Measurements from ENCODE around the gene RCSD1.

RCSD1 gene

DNA sequence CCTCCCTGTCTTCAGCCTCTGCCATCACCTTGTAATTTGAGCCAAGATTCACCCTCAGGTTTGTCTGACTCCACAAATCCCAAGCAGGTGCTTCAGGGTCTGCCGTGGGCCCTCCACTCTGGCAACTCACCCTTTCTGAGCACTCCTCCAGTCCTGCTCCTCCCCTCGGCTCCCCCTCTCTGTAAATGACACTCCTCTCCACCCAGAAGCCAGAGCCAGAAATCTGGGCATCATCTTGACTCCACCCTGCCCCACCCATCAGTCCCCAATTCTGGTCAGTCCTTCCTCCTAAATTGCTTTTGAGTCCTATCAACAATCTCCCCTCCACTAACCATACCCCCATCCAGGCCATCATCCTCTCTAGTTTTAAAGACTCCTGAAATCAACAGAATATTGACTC is 40.5 kb downstream of the RCSD1 start:
- no peak for DNase-seq

DNA sequence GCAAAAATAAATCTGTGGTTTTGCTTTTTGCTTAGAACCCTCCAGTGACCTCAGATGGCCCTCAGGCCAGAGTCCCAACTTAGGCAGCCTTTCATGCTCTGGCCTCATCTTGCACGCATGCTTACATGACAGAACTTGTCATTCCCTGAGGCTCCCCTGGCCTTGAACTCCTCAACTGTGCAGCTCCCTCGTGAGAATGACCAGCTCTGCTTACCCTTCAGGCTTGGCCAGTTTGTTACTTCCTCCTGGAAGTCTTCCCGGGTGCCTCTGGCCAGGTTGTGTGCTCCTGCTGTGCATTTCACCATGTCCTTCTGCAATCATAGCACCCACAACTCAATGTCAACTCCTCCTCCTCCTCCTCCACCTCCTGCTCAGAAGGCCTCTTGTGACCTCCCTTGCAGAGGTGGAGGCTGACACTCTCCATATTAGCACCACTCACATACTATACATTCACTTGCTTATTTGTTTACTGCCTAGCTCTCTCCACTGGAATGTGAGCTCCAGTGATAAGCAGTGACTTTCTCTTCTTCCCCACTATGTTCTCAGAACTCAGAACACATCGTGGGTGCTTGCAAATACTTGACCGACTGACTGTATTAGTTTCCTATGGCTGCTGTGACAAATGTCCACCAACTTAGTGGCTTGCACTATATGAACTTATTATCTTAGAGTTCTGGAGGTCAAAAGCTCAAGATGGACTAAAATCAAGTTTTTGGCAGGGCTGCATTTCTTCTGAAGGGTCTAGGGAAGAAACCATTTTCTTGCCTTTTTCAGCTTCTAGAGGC is 41.9 kb downstream of the RCSD1 start:
- no peak for DNase-seq

DNA sequence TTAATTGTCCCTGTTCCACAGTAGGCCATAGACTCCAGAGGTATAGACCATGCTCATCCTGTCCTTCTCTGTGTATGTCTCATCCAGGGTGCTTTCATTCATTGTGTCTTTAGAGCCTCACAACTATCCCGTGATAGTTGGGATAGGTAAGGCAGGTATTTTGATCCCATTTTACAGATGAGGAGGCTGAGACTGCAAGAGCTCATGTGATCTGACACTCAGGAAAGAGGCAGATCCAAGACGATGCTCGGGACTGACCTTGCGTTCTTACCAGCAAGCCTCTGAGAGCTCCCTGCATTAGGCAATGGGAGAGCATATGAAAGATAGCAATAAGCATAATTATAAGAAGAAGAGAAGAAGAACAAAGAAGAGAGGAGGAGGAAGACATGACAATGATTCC is 42.8 kb downstream of the RCSD1 start:
- DNase-seq = no peak

DNA sequence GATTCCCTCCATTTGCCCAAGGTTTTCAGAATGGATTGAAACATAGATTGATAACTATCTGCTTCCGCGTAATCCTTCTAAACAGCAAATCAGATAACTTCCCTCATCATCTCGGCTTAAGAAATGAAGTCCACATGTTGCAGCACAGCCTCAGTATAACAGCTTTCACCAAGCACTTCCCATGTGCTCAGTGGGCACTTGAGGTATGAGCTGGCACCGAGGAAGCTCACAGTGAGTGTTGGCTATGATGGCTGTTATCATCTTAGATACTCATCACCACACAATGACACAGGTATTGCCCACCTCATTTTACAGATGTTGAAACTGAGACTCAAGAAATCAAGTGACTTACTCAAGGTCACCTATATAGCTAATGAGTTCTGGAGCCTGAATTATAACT is 43.2 kb downstream of the RCSD1 start:
- no peak for DNase-seq

DNA sequence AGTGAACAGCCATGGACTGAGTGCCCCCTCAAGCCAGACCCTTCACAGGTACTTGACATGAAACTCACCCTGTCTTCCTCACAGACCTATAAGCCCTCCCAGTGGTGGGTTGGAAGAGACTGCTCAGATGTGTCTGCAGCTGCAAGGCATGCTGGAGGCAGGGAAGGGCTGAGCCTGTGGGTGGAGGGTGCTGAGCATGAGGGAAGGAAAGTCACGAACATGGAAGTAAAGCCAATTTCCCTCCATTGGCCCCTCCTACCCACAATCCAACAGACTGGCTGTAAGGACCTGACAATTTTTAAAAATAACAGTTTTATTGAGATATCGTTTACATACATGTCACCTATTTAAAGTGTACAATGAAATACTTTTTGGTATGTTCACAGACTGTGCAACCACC is 44.1 kb downstream of the RCSD1 start:
- no peak for DNase-seq

DNA sequence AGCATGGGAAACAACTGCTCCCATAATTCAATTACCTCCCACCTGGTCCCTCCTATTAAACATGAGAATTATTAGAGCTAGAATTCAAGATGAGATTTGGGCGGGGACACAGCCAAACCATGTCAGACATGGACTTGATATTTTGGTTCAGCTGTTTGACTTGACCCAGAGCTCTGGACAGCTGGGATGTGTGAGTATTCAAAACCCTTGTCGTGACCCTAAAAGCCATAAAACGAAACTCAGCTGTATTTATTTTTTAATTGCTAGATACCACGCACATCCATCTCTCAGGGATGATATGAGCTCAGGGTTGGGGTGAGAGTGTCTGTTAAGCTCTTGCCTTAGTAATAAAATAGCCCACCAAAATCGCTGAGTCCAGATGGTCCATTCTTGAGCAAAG is 45.4 kb downstream of the RCSD1 start:
- no peak for DNase-seq

DNA sequence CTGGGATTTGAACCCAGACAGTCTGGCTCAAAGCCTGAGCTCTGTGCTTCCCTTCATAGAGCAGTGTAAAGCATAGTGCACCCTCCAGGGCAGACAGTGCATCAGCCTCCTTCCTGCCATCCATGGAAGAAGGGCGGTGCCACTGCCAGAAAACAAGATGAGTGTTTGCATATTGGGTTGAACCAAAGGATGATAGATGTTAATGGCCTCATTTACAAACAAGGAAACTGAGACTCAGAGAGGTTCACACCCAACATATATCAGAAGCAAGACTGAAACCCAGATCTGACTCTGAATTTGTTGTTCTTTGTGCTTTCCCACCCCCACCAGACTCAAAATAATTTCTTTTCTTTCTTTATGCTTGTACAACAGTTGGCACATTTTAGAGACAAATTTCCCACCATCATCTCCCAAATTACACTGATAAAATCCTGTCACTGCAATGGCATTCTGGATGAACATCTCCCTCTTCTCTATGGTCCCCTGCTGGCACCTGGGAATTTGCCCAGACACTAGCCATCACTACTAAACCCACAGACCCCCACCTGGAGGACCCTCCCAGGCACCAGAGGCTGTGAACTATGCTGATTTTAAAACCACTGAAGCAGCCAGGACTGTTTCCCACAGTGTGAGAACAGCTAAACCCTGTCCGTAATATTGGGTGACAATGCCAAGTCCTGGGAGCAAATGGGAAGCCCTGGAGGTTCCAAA is 46.3 kb downstream of the RCSD1 start:
- DNase-seq = no peak

DNA sequence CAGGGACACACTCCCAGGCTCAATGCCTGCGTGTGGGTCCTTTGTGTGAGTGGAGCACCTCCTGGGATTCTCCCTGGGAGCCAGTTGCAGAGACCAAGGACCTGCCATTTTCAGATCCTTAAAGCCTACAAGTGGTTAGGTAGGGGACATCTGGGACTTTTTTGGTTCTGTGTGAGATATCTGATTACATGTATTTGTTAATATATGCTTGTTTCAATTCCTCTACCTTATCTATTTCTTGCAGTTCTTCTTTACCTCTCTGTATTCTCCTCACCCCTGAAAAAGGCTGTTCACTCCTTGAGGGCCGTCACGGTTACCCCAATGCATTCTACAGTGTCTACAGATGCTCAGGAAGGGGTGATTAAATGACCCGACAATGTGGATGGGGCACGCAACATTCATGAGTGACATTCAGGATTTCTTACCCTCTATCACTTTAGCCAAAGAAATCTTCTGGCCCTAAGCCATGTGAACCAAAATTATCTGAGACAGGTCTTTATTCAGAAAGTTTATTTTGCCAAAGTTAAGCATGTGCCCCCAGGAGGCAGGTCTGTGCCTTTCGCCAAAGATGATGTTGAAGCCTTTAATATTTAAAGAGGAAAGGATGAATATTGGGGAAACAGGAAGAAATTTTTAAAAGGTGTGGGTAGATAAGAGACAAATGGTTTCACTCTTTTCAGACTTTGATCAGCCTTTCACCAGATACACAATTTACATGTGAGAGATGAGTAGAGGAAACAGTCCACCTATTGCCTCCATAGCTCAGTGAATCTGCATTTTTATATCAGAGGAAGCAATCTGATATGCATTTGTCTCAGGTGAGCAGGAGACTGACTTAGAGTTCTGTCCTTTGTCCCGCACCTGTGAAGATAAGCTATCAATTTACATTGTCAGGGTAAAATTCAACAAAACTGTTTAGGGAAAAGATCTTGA is 47.1 kb downstream of the RCSD1 start:
- DNase-seq = no peak

DNA sequence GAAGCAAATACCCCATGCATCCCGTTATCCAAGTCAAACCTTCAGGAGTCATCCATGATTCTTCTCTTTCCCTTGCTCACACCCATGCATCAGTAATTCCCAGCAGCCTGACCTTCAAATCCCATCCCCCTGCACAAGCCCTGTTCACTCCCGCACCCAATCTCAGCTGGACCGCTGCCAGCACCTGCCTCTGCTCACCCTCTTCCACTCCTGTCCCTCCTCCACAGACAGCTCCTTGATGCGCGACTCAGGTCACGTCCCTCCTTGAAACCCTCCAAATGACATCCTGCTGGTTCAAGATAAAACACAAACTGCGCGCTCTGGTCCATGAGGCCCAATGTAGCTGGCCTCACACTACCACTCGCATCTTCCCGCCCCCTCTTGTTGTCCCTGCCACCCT is 48.4 kb downstream of the RCSD1 start:
- no peak for DNase-seq

DNA sequence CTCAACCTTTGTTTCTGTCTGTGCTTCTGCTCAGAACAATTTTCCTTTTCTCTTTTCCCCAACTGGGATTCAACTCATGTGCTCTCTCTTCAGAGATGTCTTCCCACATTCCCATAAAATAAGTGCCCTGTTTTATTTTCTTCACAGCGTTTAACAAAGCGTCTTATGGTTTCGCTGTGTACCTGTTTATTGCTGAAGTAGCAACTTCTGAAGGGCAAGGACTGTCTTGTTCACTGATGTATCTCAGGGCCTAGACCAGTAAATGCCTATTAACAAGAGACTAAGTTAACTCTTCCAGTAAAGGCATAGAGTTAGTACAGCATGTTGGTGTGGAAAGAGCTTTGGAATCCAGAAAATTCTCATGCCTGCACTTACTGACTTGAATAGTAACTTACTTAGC is 48.8 kb downstream of the RCSD1 start:
- DNase-seq = no peak

DNA sequence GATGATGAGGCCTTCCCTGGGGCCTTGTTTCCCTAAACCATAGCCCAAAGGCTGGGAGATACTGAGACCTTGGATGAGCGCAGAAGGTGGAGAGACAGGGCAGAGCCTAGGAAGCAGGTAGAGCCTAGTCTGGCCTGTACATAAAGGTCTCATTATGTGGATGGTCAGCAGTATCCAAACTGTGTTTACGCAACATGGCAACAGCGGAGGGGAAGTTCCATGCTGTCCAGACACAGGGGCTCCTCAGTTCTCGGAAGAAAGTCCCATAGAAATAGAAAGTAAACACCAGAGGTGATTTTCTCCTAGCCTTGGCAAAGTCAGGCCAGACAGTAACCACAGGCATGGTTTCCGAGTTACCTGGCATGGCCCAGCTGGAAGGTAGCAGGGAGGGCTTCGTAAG is 49.7 kb downstream of the RCSD1 start:
- DNase-seq = no peak

DNA sequence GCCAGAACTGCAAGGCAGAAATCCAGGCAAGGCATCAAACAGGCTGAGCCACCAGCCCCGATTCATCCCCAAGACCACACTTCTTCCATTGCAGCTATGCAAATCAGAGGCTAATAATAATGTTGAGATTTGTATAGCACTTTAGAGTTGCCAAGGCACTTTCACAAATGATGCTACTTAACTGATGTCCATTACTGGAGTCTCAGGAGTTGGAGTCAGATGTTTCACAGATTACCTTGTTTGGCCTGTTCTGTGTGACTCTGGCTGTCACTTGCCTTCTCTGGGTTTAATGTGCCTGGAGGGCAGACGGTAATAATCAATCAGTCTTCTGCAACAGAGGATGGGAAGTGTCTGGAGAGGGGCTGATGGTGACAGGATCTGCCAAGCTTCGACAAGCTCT is 51.0 kb downstream of the RCSD1 start:
- no peak for DNase-seq

DNA sequence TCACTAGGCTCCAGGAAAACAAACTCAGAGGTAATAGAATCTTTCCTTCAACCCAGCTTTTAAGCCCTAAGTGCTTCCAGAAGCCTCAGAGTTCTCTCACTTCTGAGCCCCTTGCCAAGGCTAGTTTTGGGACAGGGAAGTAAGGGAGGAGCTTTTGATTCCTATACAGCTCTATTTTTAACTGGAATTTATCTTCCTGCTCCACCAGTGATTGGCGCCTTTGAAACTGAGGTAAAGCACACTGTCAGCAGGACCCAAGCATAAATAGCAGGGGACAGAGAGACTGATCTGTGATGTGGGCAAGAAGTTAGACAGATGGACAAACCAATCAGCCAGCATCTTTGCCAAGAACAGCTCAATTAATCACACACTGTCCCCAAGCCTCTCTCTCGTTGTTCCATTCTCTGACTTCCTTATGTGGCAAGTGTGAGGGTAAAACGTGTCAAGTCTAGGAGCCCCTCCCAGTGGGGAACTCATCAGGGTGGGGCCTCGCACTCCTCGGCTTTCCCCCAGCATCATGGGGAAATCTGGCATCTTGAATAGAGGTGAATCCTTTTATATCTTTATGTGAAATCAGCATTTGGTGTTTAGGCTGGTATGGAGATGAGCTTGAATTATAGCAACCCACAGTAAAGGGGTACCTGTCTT is 51.5 kb downstream of the RCSD1 start:
- DNase-seq = no peak

DNA sequence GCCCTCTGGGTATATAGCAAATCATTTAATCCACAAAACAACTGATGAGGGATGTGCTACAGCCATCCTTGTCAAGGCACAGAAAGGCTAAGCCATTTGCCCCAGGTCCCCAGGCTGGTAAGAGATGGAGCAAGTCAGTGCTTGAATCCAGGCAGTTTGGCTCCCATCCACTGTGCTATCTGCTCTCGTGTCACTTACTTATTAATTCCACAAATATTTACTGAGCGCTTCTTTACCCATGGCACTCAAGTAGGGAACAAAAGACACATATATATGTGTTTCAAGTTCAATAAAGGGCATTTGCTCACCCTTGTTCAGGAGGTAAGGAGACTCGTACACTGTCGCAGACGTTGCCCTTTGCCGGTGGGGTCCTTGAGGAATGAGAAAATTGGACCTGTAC is 53.2 kb downstream of the RCSD1 start:
- DNase-seq = no peak

DNA sequence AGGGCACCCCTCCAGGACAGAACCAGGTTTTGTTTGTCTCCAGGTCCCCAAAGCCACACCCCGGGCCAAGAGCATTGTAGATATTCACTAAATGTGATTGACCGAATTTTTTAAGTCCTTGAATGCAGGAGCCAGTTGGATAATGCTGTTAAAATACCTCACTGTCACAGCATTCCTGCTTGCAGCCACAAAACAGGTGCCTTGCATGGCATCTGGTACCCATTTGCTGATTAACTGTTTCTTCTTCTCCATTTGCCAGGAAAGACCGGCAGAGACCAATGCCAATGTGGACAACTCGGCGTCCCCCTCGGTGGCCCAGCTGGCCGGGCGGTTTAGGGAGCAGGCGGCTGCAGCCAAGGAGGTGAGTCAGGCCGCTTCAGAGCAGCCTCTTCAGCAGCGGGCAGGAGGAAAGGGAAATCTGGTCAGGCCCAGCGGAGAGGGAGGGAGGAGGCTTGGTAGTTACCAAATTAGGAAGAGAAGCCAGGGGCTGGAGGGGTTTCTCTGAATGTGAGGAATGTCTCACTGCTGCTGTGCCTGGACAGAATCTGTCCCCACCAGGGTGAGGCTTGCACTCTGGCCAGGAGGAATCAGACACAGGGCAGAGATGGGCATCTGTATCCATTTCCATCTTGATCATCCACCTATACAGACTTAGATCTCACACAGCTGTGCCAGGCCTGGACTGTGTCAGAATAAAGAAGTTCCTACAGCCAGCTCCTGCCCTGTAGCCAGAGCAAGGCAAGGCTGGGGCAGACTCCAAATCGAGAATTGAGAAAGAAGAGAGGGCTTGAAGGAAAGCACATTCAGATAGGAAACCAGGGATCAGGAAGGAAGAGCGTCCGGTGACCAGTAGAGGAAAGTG is 53.8 kb downstream of the RCSD1 start:
- DNase-seq = no peak

DNA sequence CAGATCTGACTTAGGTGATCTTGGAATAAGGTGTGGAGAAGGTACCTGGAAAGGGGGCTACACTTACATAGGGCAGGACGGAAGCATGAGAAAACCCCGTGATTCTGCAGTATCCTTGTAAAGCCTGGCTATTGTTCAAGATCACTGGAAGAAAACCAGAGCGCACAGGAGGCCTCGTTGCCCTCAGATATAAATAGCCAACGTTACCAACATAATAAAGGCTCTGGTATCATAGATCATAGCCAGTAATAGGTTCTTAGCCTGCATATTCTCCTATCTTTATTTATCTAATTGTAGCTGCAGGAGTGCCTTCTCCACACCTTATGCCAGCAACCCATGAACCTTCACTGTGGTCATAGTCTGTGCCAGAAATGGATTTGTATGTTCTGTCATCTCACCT is 55.8 kb downstream of the RCSD1 start:
- no peak for DNase-seq

DNA sequence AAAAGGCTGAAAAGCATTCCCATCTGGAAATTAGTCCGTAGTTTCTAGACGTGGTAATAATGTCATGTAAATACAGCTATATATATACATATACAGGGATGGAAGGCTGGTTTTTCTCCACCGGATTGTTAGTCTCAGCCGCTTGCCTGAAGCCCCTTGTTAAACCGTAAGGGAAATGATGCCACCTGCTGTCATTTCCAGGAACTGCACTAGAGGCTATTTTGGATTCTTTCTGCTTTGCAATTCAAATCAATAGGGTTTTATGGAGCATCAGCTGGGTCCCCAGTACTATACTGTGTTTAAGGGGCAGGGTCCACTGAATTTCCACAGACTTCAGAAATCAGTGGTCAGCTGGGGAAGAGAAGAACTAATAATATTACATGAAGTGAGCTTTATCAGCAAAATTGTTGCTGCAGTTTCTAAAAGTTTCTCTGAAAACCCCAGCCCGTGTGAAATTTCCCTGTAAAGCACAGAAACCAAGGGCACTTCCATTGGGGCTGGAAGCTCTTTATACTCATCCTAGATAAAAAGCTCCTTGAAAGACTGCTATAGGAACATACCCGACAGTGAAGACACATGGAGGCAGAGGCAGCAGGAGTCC is 58.0 kb downstream of the RCSD1 start:
- DNase-seq = no peak

DNA sequence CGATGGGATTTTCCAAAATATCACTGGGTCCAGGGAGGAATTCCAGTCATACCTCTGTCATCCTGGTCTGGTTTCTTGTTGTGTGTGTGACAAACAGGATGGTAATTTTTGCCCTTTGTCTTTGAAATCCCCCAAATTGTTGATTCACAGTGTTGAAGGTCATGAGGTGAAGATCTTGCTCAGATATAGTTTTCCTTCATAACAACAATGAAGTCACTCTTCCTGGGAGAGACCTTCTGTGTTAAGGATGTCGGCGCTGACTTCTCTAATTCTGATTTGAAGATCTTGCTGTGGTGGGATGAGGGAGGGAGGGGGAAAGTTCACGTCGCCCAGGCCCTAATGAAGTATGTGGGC is 59.5 kb downstream of the RCSD1 start:
- no peak for DNase-seq

DNA sequence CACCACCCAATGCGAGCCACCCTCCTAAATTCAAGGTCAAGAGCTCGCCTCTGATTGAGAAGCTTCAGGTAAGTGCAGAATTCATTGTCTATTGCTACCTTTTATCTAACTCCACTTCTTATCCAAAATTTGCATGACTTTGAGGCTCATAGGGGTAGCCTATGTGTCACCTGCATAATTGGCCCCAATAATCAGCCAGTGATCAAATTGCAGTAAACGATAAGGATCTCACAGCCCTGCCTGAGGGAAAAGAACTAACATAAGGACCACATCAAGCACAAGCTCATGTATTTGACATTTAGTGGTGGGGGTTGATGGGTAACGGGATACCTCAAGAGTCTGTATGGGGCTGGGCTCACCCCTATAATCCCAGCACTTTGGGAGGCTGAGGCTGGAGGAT is 60.0 kb downstream of the RCSD1 start:
- DNase-seq = no peak

DNA sequence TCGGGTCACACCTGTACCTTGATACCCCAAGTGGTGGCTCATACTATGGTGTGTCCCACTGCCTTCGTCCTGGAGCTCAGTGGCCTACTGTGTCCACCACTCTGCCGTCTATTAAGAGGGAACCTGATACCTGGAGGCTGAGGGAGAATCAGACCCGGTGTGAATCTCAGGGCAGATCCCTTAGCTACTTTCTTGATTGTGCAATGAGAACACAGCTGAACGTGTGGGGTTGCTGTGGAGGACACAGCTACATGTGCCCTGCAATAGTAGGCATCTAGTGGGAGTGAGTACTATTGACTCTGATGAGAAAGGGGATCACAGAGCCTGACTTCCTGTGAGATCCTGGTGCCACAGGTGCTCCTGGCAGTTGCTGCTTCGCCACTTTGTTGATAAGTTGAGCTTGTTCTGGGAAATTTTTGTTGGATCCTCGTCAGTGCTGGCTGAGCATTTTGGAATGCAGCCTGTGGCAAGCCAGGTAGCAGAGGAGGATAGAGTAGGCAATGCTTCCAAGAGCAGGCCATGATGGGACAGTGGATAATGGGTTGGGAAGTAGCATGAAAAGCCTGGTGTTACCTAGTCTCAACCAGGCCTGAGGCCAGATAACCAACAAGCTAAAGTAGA is 63.5 kb downstream of the RCSD1 start:
- no peak for DNase-seq

DNA sequence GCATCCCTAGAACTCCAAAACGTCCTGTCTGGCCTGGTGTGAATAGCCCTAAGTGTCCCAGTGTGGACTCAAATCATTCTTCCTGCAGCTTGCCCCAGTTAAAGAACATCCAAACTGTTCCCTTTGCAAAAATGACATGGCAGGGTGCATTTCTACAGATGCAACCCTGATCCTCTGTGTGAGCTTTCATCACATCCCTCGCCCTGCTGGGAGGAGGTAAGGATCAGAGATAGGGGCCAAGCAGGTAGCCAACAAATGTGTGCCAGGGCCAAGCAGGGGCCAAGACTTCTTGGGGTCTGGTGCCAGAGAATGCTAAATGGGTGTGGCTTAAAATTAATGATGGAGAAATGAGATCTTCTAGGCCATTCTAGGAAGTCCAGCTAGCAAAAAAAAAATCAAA is 64.7 kb downstream of the RCSD1 start:
- no peak for DNase-seq

Measured in NCI-H1417 treated with DMSO at 0.1 percent for 48 hours (cell line).